Breast epithelium (tissue), 4 donors: ENCODE data around the gene AARS2. TPM values are rescaled to one million over a fixed set of nuclear protein-coding genes. Genes with fewer than 3 reads are reported as not detected.

ENCODE experiments used
- DNase-seq, 2 donors: peaks; one replicate each; pipeline ENCODE4 v3.0.0-alpha.2; 2019; ENCODE audit warnings: low spot score in 2 of 2
- H3K27ac ChIP-seq, 2 donors: fragments of 200-600 bp; sonication (generic) in 1 of 2; one replicate each; pipeline ENCODE4 v1.5.1; 2016 to 2019; ENCODE audit warnings: mild to moderate bottlenecking in 1 of 2
- H3K27me3 ChIP-seq, 2 donors: fragments of 200-600 bp; sonication (generic) in 1 of 2; one replicate each; pipeline versions ENCODE4 v1.5.1 to v1.6.0; 2017 to 2019; ENCODE audit warnings: control low read depth in 1 of 2, mild to moderate bottlenecking in 1 of 2
- H3K36me3 ChIP-seq: fragments of 200-600 bp; one replicate; pipeline ENCODE4 v1.5.1; 2019
- H3K4me1 ChIP-seq, 2 donors: fragments of 200-600 bp; sonication (generic); one replicate each; pipeline ENCODE4 v1.5.1; 2016 to 2019; ENCODE audit warnings: control low read depth in 1 of 2
- H3K4me3 ChIP-seq, 3 donors: fragments of 200-600 bp; sonication (generic); 1 replicate in 2 of 3; 2 replicates in 1 of 3; pipeline ENCODE4 v1.5.1; 2016 to 2019; ENCODE audit warnings: mild to moderate bottlenecking in 3 of 3, moderate library complexity in 2 of 3
- H3K9me3 ChIP-seq, 2 donors: fragments of 200-600 bp; sonication (generic) in 1 of 2; one replicate each; pipeline ENCODE4 v1.5.1; 2016 to 2019; ENCODE audit warnings: control low read depth in 1 of 2
- POLR2A ChIP-seq: fragments of 450-650 bp; IDR thresholded peaks from one replicate; pipeline ENCODE4 v1.6.1; 2016; ENCODE audit warnings: antibody characterized with exemption, mild to moderate bottlenecking, moderate library complexity
- POLR2AphosphoS5 ChIP-seq, 3 donors: sonication (generic); formaldehyde crosslinking; IDR thresholded peaks; one replicate each; pipeline ENCODE4 v1.6.1; 2017; ENCODE audit warnings: antibody characterized with exemption in 3 of 3
- intact Hi-C: fragments of 100-400 bp; cut with DNase I; formaldehyde crosslinking; loops from one replicate; pipeline ENCODE4 v1.15.1; 2023; ENCODE audit warnings: low total_unique reads
- total RNA-seq, 3 donors: library from RNA; depleted of rRNA; stranded (reverse); fragments of >200 nt; gene quantifications; one replicate each; pipeline ENCODE4 v1.1.0, GENCODE V29; 2016
- TF ChIP-seq, protein P1 (sequence below), 3 donors: fragments of 450-650 bp; IDR thresholded peaks; one replicate each; pipeline ENCODE4 v1.5.1; 2016 to 2017; ENCODE audit warnings: antibody characterized with exemption in 3 of 3, mild to moderate bottlenecking in 3 of 3, moderate library complexity in 3 of 3

Gene AARS2
- total RNA-seq, 3 donors from 2014 or later: 6.9 to 16.5 (median 12.8) TPM

GRCh38 chr6:44309631-44310030 is 3.5 kb downstream of the AARS2 start:
- no peak for DNase-seq
- no peaks in the 10 kb centered on the region for H3K36me3 ChIP-seq
- TF ChIP-seq POLR2A: no peak
- TF ChIP-seq POLR2AphosphoS5 (IDR thresholded peaks at IDR 0.05): no peak
- TF ChIP-seq, protein P1, sequence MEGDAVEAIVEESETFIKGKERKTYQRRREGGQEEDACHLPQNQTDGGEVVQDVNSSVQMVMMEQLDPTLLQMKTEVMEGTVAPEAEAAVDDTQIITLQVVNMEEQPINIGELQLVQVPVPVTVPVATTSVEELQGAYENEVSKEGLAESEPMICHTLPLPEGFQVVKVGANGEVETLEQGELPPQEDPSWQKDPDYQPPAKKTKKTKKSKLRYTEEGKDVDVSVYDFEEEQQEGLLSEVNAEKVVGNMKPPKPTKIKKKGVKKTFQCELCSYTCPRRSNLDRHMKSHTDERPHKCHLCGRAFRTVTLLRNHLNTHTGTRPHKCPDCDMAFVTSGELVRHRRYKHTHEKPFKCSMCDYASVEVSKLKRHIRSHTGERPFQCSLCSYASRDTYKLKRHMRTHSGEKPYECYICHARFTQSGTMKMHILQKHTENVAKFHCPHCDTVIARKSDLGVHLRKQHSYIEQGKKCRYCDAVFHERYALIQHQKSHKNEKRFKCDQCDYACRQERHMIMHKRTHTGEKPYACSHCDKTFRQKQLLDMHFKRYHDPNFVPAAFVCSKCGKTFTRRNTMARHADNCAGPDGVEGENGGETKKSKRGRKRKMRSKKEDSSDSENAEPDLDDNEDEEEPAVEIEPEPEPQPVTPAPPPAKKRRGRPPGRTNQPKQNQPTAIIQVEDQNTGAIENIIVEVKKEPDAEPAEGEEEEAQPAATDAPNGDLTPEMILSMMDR (IDR thresholded peaks at IDR 0.05): no peak
- no peaks in the 10 kb centered on the region for H3K27me3 ChIP-seq
- intact Hi-C loops: no loop called here
- H3K27ac ChIP-seq: no peak overlapping the region
- H3K4me1 ChIP-seq: peaks cover 3 to 7% of the 10 kb centered on the region in 2 donors
- no peak overlapping the region for H3K4me3 ChIP-seq
- H3K9me3 ChIP-seq: no peaks in the 10 kb centered on the region

GRCh38 chr6:44309092-44309491 is 4.1 kb downstream of the AARS2 start:
- no peak for DNase-seq
- Histone ChIP-seq H3K4me1 (peaks cover 3 to 7% of the 10 kb centered on the region in 2 donors), H3K36me3 (no peaks in the 10 kb centered on the region), H3K27ac (no peak overlapping the region), H3K27me3 (no peaks in the 10 kb centered on the region), H3K9me3 (no peaks in the 10 kb centered on the region), H3K4me3 (no peak overlapping the region)
- intact Hi-C loops: no loop called here
- TF ChIP-seq, protein P1 (IDR thresholded peaks at IDR 0.05): no peak
- TF ChIP-seq POLR2A: no peak
- no peak for TF ChIP-seq POLR2AphosphoS5 (IDR thresholded peaks at IDR 0.05)

- no peak for TF ChIP-seq POLR2A
- no peak for TF ChIP-seq POLR2AphosphoS5 (IDR thresholded peaks at IDR 0.05)
- TF ChIP-seq, protein P1 (IDR thresholded peaks at IDR 0.05): no peak
- Histone ChIP-seq H3K36me3 (no peaks in the 10 kb centered on the region), H3K4me1 (peaks cover under 1 to 4% of the 10 kb centered on the region in 2 donors), H3K27ac (no peak overlapping the region), H3K4me3 (no peak overlapping the region), H3K27me3 (no peaks in the 10 kb centered on the region), H3K9me3 (no peaks in the 10 kb centered on the region)
- no peak for DNase-seq
- intact Hi-C loops: no loop called here
These were observed 5.9 kb downstream of the AARS2 start for GRCh38 chr6:44307217-44307616.

- no peak for DNase-seq
These were observed 6.4 kb downstream of the AARS2 start for GRCh38 chr6:44306710-44307109.

DNA sequence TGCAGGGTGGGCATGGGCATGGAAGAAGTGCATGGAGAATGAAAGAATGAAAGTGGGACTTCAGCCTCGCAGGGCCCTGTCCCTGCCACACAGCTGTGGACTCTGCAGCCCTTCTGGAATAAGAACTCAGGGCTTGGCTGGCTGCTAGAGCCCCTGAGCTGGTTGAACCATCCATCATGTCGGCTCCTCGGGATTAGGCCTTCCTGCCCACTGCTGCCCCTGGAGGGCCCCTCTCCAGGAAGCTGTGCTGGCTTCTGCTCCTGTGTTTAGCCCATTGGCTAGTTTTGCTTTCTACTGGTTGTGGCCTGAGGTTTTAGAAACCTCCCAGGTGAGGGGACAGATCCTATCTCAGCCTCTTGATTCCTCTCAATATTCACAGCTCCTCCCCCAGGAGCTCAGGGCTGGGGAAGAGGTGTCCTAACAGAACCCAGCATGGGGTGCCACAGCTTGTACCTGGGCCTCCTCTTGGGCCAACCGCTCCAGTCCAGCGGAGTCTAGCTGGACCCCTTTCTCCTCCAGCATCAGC is 7.9 kb downstream of the AARS2 start:
- intact Hi-C loops: no loop called here
- no peak for TF ChIP-seq POLR2A
- TF ChIP-seq, protein P1 (IDR thresholded peaks at IDR 0.05): no peak
- TF ChIP-seq POLR2AphosphoS5 (IDR thresholded peaks at IDR 0.05): no peak
- Histone ChIP-seq H3K36me3 (no peaks in the 10 kb centered on the region), H3K27me3 (no peaks in the 10 kb centered on the region), H3K27ac (no peak overlapping the region), H3K4me1 (no peaks in the 10 kb centered on the region), H3K4me3 (no peak overlapping the region), H3K9me3 (no peaks in the 10 kb centered on the region)
- no peak for DNase-seq

More at GRCh38 chr6:44306710-44307109, 6.4 kb downstream of the AARS2 start:
- TF ChIP-seq, protein P1 (IDR thresholded peaks at IDR 0.05): no peak
- TF ChIP-seq POLR2AphosphoS5 (IDR thresholded peaks at IDR 0.05): no peak
- no peak for TF ChIP-seq POLR2A
- intact Hi-C loops: no loop called here
- Histone ChIP-seq H3K9me3 (no peaks in the 10 kb centered on the region), H3K36me3 (no peaks in the 10 kb centered on the region), H3K27me3 (no peaks in the 10 kb centered on the region), H3K4me3 (no peak overlapping the region), H3K27ac (no peak overlapping the region), H3K4me1 (no peaks in the 10 kb centered on the region)
